ENCODE measurements around the gene POTEJ.
"Not testable (repeated sequence)": the region's sequence is repeated elsewhere in the genome, so short reads cannot be mapped to it uniquely, and the experiment has no call there.

DNA sequence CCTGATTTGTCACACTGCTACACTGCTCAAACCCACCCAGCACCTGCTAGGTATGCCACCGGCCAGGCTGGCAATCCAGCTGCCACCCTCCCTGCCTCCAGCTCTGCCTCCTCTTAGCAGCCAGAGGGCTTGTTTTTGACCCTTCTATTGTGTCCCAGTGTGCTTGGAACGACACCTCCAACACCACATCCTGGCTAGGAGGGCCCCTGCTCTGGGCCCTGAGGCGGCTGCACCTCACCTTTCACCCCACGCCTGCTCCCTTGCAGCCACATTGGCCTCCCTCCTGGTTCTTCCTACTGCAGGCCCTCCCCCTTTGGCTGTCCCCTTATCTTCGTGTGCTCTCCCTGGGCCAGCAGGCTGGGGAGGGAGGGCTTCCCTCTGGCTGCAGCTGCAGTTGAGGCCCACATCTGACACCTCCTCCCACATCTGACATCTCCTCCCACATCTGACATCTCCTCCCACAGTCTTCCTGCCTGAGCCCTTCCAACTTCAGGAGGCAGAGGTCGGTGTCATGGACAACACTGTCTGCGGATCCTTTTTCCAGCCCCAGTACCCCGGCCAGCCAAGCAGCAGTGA is 34.9 kb upstream of the POTEJ start:
- TF ChIP-seq, protein P1, sequence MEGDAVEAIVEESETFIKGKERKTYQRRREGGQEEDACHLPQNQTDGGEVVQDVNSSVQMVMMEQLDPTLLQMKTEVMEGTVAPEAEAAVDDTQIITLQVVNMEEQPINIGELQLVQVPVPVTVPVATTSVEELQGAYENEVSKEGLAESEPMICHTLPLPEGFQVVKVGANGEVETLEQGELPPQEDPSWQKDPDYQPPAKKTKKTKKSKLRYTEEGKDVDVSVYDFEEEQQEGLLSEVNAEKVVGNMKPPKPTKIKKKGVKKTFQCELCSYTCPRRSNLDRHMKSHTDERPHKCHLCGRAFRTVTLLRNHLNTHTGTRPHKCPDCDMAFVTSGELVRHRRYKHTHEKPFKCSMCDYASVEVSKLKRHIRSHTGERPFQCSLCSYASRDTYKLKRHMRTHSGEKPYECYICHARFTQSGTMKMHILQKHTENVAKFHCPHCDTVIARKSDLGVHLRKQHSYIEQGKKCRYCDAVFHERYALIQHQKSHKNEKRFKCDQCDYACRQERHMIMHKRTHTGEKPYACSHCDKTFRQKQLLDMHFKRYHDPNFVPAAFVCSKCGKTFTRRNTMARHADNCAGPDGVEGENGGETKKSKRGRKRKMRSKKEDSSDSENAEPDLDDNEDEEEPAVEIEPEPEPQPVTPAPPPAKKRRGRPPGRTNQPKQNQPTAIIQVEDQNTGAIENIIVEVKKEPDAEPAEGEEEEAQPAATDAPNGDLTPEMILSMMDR (IDR thresholded peaks at IDR 0.05; ENCODE audit: poor library complexity, severe bottlenecking) = not testable (repeated sequence)
- not testable (repeated sequence) for TF ChIP-seq EZH2 (IDR thresholded peaks at IDR 0.05; ENCODE audit: borderline replicate concordance, insufficient read depth, low read length, poor library complexity, severe bottlenecking); RAD21 (conservative IDR thresholded peaks at IDR 0.05); MXI1 (conservative IDR thresholded peaks at IDR 0.05; ENCODE audit: poor library complexity, severe bottlenecking); TAF1 (IDR thresholded peaks at IDR 0.05; ENCODE audit: low read depth); EP300 (conservative IDR thresholded peaks at IDR 0.05; ENCODE audit: poor library complexity, severe bottlenecking)
- TF ChIP-seq, protein P2, sequence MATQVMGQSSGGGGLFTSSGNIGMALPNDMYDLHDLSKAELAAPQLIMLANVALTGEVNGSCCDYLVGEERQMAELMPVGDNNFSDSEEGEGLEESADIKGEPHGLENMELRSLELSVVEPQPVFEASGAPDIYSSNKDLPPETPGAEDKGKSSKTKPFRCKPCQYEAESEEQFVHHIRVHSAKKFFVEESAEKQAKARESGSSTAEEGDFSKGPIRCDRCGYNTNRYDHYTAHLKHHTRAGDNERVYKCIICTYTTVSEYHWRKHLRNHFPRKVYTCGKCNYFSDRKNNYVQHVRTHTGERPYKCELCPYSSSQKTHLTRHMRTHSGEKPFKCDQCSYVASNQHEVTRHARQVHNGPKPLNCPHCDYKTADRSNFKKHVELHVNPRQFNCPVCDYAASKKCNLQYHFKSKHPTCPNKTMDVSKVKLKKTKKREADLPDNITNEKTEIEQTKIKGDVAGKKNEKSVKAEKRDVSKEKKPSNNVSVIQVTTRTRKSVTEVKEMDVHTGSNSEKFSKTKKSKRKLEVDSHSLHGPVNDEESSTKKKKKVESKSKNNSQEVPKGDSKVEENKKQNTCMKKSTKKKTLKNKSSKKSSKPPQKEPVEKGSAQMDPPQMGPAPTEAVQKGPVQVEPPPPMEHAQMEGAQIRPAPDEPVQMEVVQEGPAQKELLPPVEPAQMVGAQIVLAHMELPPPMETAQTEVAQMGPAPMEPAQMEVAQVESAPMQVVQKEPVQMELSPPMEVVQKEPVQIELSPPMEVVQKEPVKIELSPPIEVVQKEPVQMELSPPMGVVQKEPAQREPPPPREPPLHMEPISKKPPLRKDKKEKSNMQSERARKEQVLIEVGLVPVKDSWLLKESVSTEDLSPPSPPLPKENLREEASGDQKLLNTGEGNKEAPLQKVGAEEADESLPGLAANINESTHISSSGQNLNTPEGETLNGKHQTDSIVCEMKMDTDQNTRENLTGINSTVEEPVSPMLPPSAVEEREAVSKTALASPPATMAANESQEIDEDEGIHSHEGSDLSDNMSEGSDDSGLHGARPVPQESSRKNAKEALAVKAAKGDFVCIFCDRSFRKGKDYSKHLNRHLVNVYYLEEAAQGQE (IDR thresholded peaks at IDR 0.05; ENCODE audit: borderline replicate concordance) = not testable (repeated sequence)
